Heart left ventricle (tissue), 16 donors: Measurements from ENCODE around the gene RAP2C. TPM values are rescaled to one million over a fixed set of nuclear protein-coding genes. Genes with fewer than 3 reads are reported as not detected.

Experiments
- ATAC-seq, 4 donors: fragments of 200-7000 bp; cut with Tn5 transposase; one replicate each; pipeline ENCODE4 v1.9.1; 2020 to 2022; ENCODE audit warnings: moderate library complexity in 4 of 4, mild to moderate bottlenecking in 3 of 4, moderate number of reproducible peaks in 1 of 4
- DNase-seq, 5 donors: peaks; one replicate each; pipeline ENCODE4 v3.0.0-alpha.2; 2020
- H3K27ac ChIP-seq, 12 donors: fragments of 200-600 bp; sonication (generic) in 4 of 12; one replicate each; pipeline versions ENCODE4 v1.5.0 to v1.8.0; 2016 to 2022; ENCODE audit warnings: mild to moderate bottlenecking in 2 of 12
- H3K27me3 ChIP-seq, 9 donors: fragments of 200-600 bp; sonication (generic) in 2 of 9; one replicate each; pipeline versions ENCODE4 v1.5.1 to v1.8.0; 2016 to 2022; ENCODE audit warnings: mild to moderate bottlenecking in 3 of 9
- H3K36me3 ChIP-seq, 9 donors: fragments of 200-600 bp; sonication (generic) in 2 of 9; one replicate each; pipeline versions ENCODE4 v1.5.0 to v1.8.0; 2018 to 2022; ENCODE audit warnings: mild to moderate bottlenecking in 2 of 9
- H3K4me1 ChIP-seq, 12 donors: fragments of 200-600 bp; sonication (generic) in 4 of 12; one replicate each; pipeline versions ENCODE4 v1.5.0 to v1.8.0; 2016 to 2022; ENCODE audit warnings: mild to moderate bottlenecking in 3 of 12
- H3K4me3 ChIP-seq, 12 donors: fragments of 200-600 bp; sonication (generic) in 4 of 12; one replicate each; pipeline versions ENCODE4 v1.5.0 to v1.8.0; 2017 to 2022; ENCODE audit warnings: mild to moderate bottlenecking in 9 of 12, moderate library complexity in 4 of 12
- H3K9me3 ChIP-seq, 12 donors: fragments of 200-600 bp; sonication (generic) in 4 of 12; one replicate each; pipeline versions ENCODE4 v1.5.0 to v1.8.0; 2016 to 2022; ENCODE audit warnings: mild to moderate bottlenecking in 1 of 12
- POLR2A ChIP-seq, 2 donors: fragments of 450-650 bp; IDR thresholded peaks; one replicate each; pipeline ENCODE4 v1.6.1; 2017; ENCODE audit warnings: antibody characterized with exemption in 2 of 2, mild to moderate bottlenecking in 2 of 2, moderate library complexity in 2 of 2
- WGBS, 4 donors: extraction: QIAGEN DNeasy Blood & Tissue Kit in 2 of 4; methylation state at CpG; one replicate each; pipeline versions ENCODE4 v1.1.5 to v1.1.7; 2013 to 2018; 5-methylcytosine and 5-hydroxymethylcytosine counted together
- intact Hi-C, 10 donors: fragments of 100-400 bp; cut with DNase I; formaldehyde crosslinking; loops; one replicate each; pipeline versions ENCODE4 v1.11.1 to v1.14.2; 2022
- polyA plus RNA-seq, 2 donors: library from polyadenylated mRNA; stranded (reverse); fragments of 200-250 nt; gene quantifications; one replicate each; pipeline ENCODE4 v1.2.3, GENCODE V29; 2013
- total RNA-seq, 9 donors: library from RNA; depleted of rRNA in 2 of 9; stranded (reverse); fragments of >200 nt in 2 of 9; fragmentation: NEBNext Ultra II Directional in 3 of 9; extraction: Animal tissue kit (Norgen Biotek cat#: 25700) in 3 of 9; gene quantifications; one replicate each; pipeline versions ENCODE4 v1.1.0 to v1.2.4, GENCODE V29; 2016 to 2023
- TF ChIP-seq, protein P1 (sequence below), 12 donors: fragments of 200-600 bp; sonication (generic) in 4 of 12; IDR thresholded peaks; one replicate each; pipeline versions ENCODE4 v1.5.0 to v1.8.0; 2018 to 2022; ENCODE audit warnings: antibody characterized with exemption in 12 of 12, mild to moderate bottlenecking in 5 of 12
- donor health status: ischemic (EF 13 %, LVEDD 7.1; RV severe dilation, severe dysfunction).
- donor health status: healthy with polysubstance abuse.
- donor health status: DM: no; HTN: yes; CAD: no.
- donor health status: DM: no; HTN: no; CAD: no.
- donor health status: ischemic (EF 25% LVEDD 6.9; RV normal size, moderate dysfunction).
- donor health status: ischemic (EF 25% LVEDD 5.7; RV mildly dilated, moderate dysfunction).
- donor health status: healthy.
- donor health status: DM: yes; HTN: yes; CAD: no.
- donor health status: ischemic (EF 35%, LVEDD 5.7; RV mildly dilated, moderate dysfunction).
- donor health status: nonischemic (EF 11% LVEDD 7.7; RV severe dilation, severe dysfunction).
- donor health status: DM: yes; HTN: yes; CAD: no.
- donor health status: PGD.
- donor health status: ischemic (EF 29% LVEDD 5.4; RV normal size, mild dysfunction).
- donor health status: nonischemic (EF 23%, LVEDD 6.1; RV moderate dilation, normal function).

RAP2C gene
- total and polyA plus RNA-seq, 11 donors, result 8.2 to 23.6 (median 15.8) TPM

DNA sequence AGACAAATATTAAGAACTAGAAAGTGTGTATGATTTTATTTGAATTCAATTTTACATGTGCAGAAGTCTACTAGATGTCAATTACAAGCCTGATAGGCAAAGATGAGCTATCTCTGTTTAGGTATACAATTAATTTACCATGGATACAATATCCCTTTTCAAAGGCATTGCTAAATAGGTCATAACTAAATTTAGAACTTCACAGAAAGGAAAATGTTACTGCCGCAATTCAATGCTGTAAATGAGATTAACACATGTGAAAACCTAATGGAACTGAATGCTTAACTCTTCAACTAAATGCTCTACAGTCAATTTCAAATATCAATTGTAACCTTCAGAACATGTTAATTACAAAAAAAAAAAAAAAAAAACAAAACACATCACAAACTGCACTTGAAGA lies 14.6 kb downstream of the RAP2C start:
- no peak overlapping the region for H3K4me3 ChIP-seq
- peak overlapping the region in 1 of 12 donors; percentile 13 for H3K27ac ChIP-seq
- peaks cover 0 to 23% (median 0%) of the 10 kb centered on the region in 9 donors for H3K36me3 ChIP-seq
- H3K9me3 ChIP-seq, result no peaks in the 10 kb centered on the region
- peak in 1 of 4 donors; percentile 20 for ATAC-seq
- TF ChIP-seq, protein P1, sequence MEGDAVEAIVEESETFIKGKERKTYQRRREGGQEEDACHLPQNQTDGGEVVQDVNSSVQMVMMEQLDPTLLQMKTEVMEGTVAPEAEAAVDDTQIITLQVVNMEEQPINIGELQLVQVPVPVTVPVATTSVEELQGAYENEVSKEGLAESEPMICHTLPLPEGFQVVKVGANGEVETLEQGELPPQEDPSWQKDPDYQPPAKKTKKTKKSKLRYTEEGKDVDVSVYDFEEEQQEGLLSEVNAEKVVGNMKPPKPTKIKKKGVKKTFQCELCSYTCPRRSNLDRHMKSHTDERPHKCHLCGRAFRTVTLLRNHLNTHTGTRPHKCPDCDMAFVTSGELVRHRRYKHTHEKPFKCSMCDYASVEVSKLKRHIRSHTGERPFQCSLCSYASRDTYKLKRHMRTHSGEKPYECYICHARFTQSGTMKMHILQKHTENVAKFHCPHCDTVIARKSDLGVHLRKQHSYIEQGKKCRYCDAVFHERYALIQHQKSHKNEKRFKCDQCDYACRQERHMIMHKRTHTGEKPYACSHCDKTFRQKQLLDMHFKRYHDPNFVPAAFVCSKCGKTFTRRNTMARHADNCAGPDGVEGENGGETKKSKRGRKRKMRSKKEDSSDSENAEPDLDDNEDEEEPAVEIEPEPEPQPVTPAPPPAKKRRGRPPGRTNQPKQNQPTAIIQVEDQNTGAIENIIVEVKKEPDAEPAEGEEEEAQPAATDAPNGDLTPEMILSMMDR (IDR thresholded peaks at IDR 0.05), result no peak
- no peak for TF ChIP-seq POLR2A (IDR thresholded peaks at IDR 0.05)
- no peak for DNase-seq
- H3K4me1 ChIP-seq, result peaks cover 0 to 45% (median 11%) of the 10 kb centered on the region in 12 donors
- WGBS, 4 donors, result 9 to 39% (median 21%) methylated on average over 1 of the region's 1 CpG
- intact Hi-C loops, result no loop called here
- peaks cover 0 to 4% (median 0%) of the 10 kb centered on the region in 9 donors for H3K27me3 ChIP-seq

DNA sequence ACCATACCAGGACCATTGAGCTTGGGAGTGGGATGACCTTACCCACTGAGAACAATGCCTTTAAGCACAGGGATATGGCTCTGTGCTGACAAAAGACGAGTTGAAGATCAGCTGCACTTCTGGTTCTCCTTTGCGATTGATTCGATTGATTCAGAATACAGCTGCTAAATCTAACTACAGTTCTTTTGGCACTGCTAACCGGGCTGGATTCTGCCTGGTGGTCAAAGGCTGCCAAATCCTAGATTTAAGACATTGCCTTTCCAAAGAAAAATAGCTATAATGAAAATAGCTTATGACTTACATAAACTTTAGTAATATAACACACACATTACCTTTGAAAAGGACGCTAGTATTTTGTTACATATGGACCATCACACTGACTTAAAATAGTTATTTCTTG lies 18.3 kb downstream of the RAP2C start:
- intact Hi-C loops, result no loop called here
- H3K27ac ChIP-seq, result no peak overlapping the region
- no peaks in the 10 kb centered on the region for H3K27me3 ChIP-seq
- TF ChIP-seq, protein P1 (IDR thresholded peaks at IDR 0.05), result no peak
- no peak for TF ChIP-seq POLR2A (IDR thresholded peaks at IDR 0.05)
- 55 to 79% (median 62%) methylated on average over 5 of the region's 5 CpGs for WGBS, 4 donors
- H3K4me3 ChIP-seq, result no peak overlapping the region
- peaks cover 0 to 16% (median 0%) of the 10 kb centered on the region in 9 donors for H3K36me3 ChIP-seq
- H3K9me3 ChIP-seq, result no peaks in the 10 kb centered on the region
- no peak for ATAC-seq
- DNase-seq, result no peak
- H3K4me1 ChIP-seq, result peaks cover 0 to 23% (median 6%) of the 10 kb centered on the region in 12 donors

DNA sequence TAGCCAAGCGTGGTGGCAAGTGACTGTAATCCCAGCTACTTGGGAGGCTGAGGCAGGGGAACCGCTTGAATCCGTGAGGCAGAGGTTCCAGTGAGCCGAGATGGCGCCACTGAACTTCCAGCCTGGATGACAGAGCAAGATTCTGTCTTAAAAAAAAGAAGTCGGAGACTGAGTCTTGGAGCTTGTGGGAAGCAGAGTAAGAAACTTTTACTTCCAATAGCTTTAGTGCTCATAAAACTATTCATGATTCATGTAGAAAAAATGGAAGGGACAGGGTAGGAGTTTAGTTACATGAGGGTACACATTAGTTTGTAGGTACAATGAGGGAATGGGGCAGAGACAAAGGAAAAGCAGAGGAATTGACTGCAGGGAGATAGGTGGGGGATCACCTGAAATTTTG lies 19.3 kb downstream of the RAP2C start:
- DNase-seq (no peak), ATAC-seq (no peak)
- Histone ChIP-seq H3K27ac (no peak overlapping the region), H3K27me3 (no peaks in the 10 kb centered on the region), H3K4me1 (peaks cover 0 to 13% (median 2%) of the 10 kb centered on the region in 12 donors), H3K9me3 (no peaks in the 10 kb centered on the region), H3K4me3 (no peak overlapping the region), H3K36me3 (peaks cover 0 to 16% (median 0%) of the 10 kb centered on the region in 9 donors)
- TF ChIP-seq, protein P1 (IDR thresholded peaks at IDR 0.05), result no peak
- no peak for TF ChIP-seq POLR2A (IDR thresholded peaks at IDR 0.05)
- intact Hi-C loops, result no loop called here
- 71 to 93% (median 87%) methylated on average over 6 of the region's 6 CpGs for WGBS, 4 donors

DNA sequence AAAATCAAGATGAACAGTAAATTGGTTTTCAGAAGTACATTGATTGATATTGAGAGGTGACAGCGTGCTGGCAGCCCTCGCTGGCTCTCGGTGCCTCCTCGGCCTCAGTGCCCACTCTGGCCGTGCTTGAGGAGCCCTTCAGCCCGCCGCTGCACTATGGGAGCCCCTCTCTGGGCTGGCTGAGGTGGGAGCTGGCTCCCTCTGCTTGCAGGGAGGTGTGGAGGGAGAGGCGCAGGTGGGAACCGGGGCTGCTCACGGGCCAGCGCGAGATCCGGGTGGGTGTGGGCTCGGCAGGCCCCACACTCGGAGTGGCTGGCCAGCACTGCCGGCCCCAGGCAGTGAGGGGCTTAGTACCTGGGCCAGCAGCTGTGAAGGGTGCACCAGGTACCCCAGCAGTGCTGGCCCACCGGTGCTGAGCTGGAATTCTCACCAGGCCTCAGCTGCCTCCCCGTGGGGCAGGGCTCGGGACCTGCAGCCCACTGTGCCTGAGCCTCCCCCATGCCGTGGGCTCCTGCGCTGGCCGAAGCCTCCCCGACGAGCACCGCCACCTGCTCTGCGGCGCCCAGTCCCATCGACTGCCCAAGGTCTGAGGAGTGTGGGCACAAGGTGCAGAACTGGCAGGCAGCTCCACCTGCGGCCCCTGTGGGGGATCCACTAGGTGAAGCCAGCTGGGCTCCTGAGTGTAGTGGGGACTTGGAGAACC lies 25.2 kb downstream of the RAP2C start:
- Histone ChIP-seq H3K4me3 (no peak overlapping the region), H3K9me3 (peaks cover 0 to 5% (median 0%) of the 10 kb centered on the region in 12 donors), H3K4me1 (no peaks in the 10 kb centered on the region), H3K36me3 (no peaks in the 10 kb centered on the region), H3K27ac (no peak overlapping the region), H3K27me3 (no peaks in the 10 kb centered on the region)
- WGBS, 4 donors, result 93 to 98% (median 98%) methylated on average over 16 to 29 of the region's 29 CpGs
- ATAC-seq (no peak), DNase-seq (no peak)
- intact Hi-C loops, result no loop called here
- TF ChIP-seq, protein P1 (IDR thresholded peaks at IDR 0.05), result no peak
